ENCODE data around the gene POM121C. TPM values are rescaled to one million over a fixed set of nuclear protein-coding genes. Genes with fewer than 3 reads are reported as not detected.
"Not testable (repeated sequence)": the region's sequence is repeated elsewhere in the genome, so short reads cannot be mapped to it uniquely, and the experiment has no call there.

The POM121C gene
- total RNA-seq, 2 experiments from 2014 or later: 55.3 to 61.2 TPM

- POLR2A ChIA-PET; intact Hi-C loops (cut with micrococcal nuclease); H3K9me3 Mint-ChIP-seq: not testable (repeated sequence)
Observed at GRCh38 chr7:75403455-75404443, 82.3 kb downstream of the POM121C start.

GRCh38 chr7:75400575-75400974 lies 85.5 kb downstream of the POM121C start:
- DNase-seq; CTCF ChIA-PET; POLR2A ChIA-PET; H3K36me3 Mint-ChIP-seq; H3K27ac Mint-ChIP-seq; H3K4me3 Mint-ChIP-seq; intact Hi-C loops (cut with micrococcal nuclease); H3K9me3 Mint-ChIP-seq; H3K4me1 Mint-ChIP-seq (ENCODE audit: low read depth); H3K27me3 Mint-ChIP-seq: not testable (repeated sequence)

More at GRCh38 chr7:75403455-75404443, 82.3 kb downstream of the POM121C start:
- H3K4me1 Mint-ChIP-seq (ENCODE audit: low read depth); H3K27ac Mint-ChIP-seq; H3K4me3 Mint-ChIP-seq; H3K27me3 Mint-ChIP-seq; H3K36me3 Mint-ChIP-seq; DNase-seq; CTCF ChIA-PET: not testable (repeated sequence)

GRCh38 chr7:75398771-75399700 lies 87.1 kb downstream of the POM121C start:
- intact Hi-C loops (cut with micrococcal nuclease); H3K27ac Mint-ChIP-seq; H3K27me3 Mint-ChIP-seq; POLR2A ChIA-PET; H3K36me3 Mint-ChIP-seq; CTCF ChIA-PET; H3K4me3 Mint-ChIP-seq; H3K9me3 Mint-ChIP-seq; H3K4me1 Mint-ChIP-seq (ENCODE audit: low read depth); DNase-seq: not testable (repeated sequence)

- H3K4me3 Mint-ChIP-seq; DNase-seq; H3K4me1 Mint-ChIP-seq (ENCODE audit: low read depth); CTCF ChIA-PET; H3K27ac Mint-ChIP-seq; POLR2A ChIA-PET; H3K27me3 Mint-ChIP-seq; H3K36me3 Mint-ChIP-seq; intact Hi-C loops (cut with micrococcal nuclease); H3K9me3 Mint-ChIP-seq: not testable (repeated sequence)
Observed at GRCh38 chr7:75397865-75398264, 88.2 kb downstream of the POM121C start.

GRCh38 chr7:75395329-75395728 lies 90.8 kb downstream of the POM121C start, which contains the start of gene TRIM73:
TRIM73 (plus strand) TSS chr7:75395629; CDS start chr7:75398934, 3,305 bp downstream.
- intact Hi-C loops (cut with micrococcal nuclease); CTCF ChIA-PET; H3K4me1 Mint-ChIP-seq (ENCODE audit: low read depth): not testable (repeated sequence)

GRCh38 chr7:75393194-75393593 lies 92.9 kb downstream of the POM121C start:
- H3K4me1 Mint-ChIP-seq (ENCODE audit: low read depth); POLR2A ChIA-PET; H3K9me3 Mint-ChIP-seq; CTCF ChIA-PET; intact Hi-C loops (cut with micrococcal nuclease); H3K27ac Mint-ChIP-seq; H3K36me3 Mint-ChIP-seq; H3K27me3 Mint-ChIP-seq; DNase-seq; H3K4me3 Mint-ChIP-seq: not testable (repeated sequence)

More at GRCh38 chr7:75395329-75395728, 90.8 kb downstream of the POM121C start, which contains the start of gene TRIM73:
- H3K27me3 Mint-ChIP-seq, H3K36me3 Mint-ChIP-seq, H3K9me3 Mint-ChIP-seq, H3K4me3 Mint-ChIP-seq, DNase-seq, H3K27ac Mint-ChIP-seq, POLR2A ChIA-PET: not testable (repeated sequence)

GRCh38 chr7:75374519-75375317 lies 111.4 kb downstream of the POM121C start:
- intact Hi-C loops (cut with micrococcal nuclease); POLR2A ChIA-PET: not testable (repeated sequence)

GRCh38 chr7:75374144-75374518 lies 112.0 kb downstream of the POM121C start:
- H3K4me3 Mint-ChIP-seq; POLR2A ChIA-PET; intact Hi-C loops (cut with micrococcal nuclease); H3K36me3 Mint-ChIP-seq; H3K27me3 Mint-ChIP-seq; DNase-seq; CTCF ChIA-PET; H3K27ac Mint-ChIP-seq; H3K9me3 Mint-ChIP-seq; H3K4me1 Mint-ChIP-seq (ENCODE audit: low read depth): not testable (repeated sequence)

More at GRCh38 chr7:75374519-75375317, 111.4 kb downstream of the POM121C start:
- H3K4me1 Mint-ChIP-seq (ENCODE audit: low read depth); H3K27ac Mint-ChIP-seq; DNase-seq; H3K36me3 Mint-ChIP-seq; H3K4me3 Mint-ChIP-seq; CTCF ChIA-PET; H3K9me3 Mint-ChIP-seq; H3K27me3 Mint-ChIP-seq: not testable (repeated sequence)

GRCh38 chr7:75367313-75367712 lies 118.8 kb downstream of the POM121C start:
- POLR2A ChIA-PET; H3K36me3 Mint-ChIP-seq; H3K4me3 Mint-ChIP-seq; CTCF ChIA-PET; H3K9me3 Mint-ChIP-seq; DNase-seq; H3K27me3 Mint-ChIP-seq; intact Hi-C loops (cut with micrococcal nuclease); H3K27ac Mint-ChIP-seq; H3K4me1 Mint-ChIP-seq (ENCODE audit: low read depth): not testable (repeated sequence)
